ENCODE results near the gene NEDD4L. TPM values are rescaled to one million over a fixed set of nuclear protein-coding genes. Genes with fewer than 3 reads are reported as not detected.

NEDD4L gene
- total RNA-seq, 2 experiments from 2014 or later: 3.4 to 4.3 TPM

GRCh38 chr18:58056852-58057251, 12.8 kb downstream of the NEDD4L start:
- Mint-ChIP-seq H3K9me3 (ENCODE audit: insufficient read depth) (no peaks in the 10 kb centered on the region), H3K36me3 (ENCODE audit: low read depth) (no peaks in the 10 kb centered on the region), H3K4me3 (no peak overlapping the region), H3K27me3 (ENCODE audit: low read depth) (peaks cover 2% of the 10 kb centered on the region), H3K27ac (no peak overlapping the region), H3K4me1 (ENCODE audit: low read depth) (peaks cover 4% of the 10 kb centered on the region)
- ChIA-PET POLR2A (no interaction called here), CTCF (interaction anchor here (1.9 to 2.1 kb wide), 2 partner anchors 12 to 65 kb away, joined by 5 to 6 read pairs; no protein-coding TSS in a partner anchor)
- no peak for ATAC-seq
- DNase-seq: no peak

- Mint-ChIP-seq H3K4me1 (ENCODE audit: low read depth) (no peaks in the 10 kb centered on the region), H3K4me3 (no peak overlapping the region)
- CTCF ChIA-PET: interaction anchor here (1.9 kb wide), 1 partner anchor 64 kb away, joined by 5 read pairs; no protein-coding TSS in a partner anchor
Measured at GRCh38 chr18:58057291-58057965, 13.4 kb downstream of the NEDD4L start.

GRCh38 chr18:58058720-58059119, 14.7 kb downstream of the NEDD4L start:
- ChIA-PET POLR2A (no interaction called here), CTCF (no interaction called here)
- Mint-ChIP-seq H3K27ac (no peak overlapping the region), H3K27me3 (ENCODE audit: low read depth) (peaks cover 2% of the 10 kb centered on the region), H3K36me3 (ENCODE audit: low read depth) (no peaks in the 10 kb centered on the region), H3K4me3 (no peak overlapping the region), H3K4me1 (ENCODE audit: low read depth) (no peaks in the 10 kb centered on the region), H3K9me3 (ENCODE audit: insufficient read depth) (no peaks in the 10 kb centered on the region)
- no peak for ATAC-seq
- no peak for DNase-seq

More at GRCh38 chr18:58057291-58057965, 13.4 kb downstream of the NEDD4L start:
- POLR2A ChIA-PET: no interaction called here
- ATAC-seq: no peak
- Mint-ChIP-seq H3K27me3 (ENCODE audit: low read depth) (peaks cover 2% of the 10 kb centered on the region), H3K27ac (no peak overlapping the region), H3K9me3 (ENCODE audit: insufficient read depth) (no peaks in the 10 kb centered on the region), H3K36me3 (ENCODE audit: low read depth) (no peaks in the 10 kb centered on the region)
- no peak for DNase-seq

GRCh38 chr18:58060254-58060653, 16.2 kb downstream of the NEDD4L start:
- no peak overlapping the region for H3K27ac Mint-ChIP-seq
- H3K36me3 Mint-ChIP-seq (ENCODE audit: low read depth): no peaks in the 10 kb centered on the region
- no peak for ATAC-seq
- H3K9me3 Mint-ChIP-seq (ENCODE audit: insufficient read depth): no peaks in the 10 kb centered on the region
- H3K4me3 Mint-ChIP-seq: no peak overlapping the region
- no peak for DNase-seq
- no peaks in the 10 kb centered on the region for H3K4me1 Mint-ChIP-seq (ENCODE audit: low read depth)
- H3K27me3 Mint-ChIP-seq (ENCODE audit: low read depth): peaks cover 2% of the 10 kb centered on the region
- CTCF ChIA-PET: interaction anchor here (0.9 kb wide), 1 partner anchor 8 kb away, joined by 3 read pairs; no protein-coding TSS in a partner anchor
- POLR2A ChIA-PET: no interaction called here

- Mint-ChIP-seq H3K4me1 (ENCODE audit: low read depth) (no peaks in the 10 kb centered on the region), H3K27me3 (ENCODE audit: low read depth) (peaks cover 2% of the 10 kb centered on the region), H3K36me3 (ENCODE audit: low read depth) (no peaks in the 10 kb centered on the region), H3K4me3 (no peak overlapping the region), H3K27ac (no peak overlapping the region), H3K9me3 (ENCODE audit: insufficient read depth) (no peaks in the 10 kb centered on the region)
- ChIA-PET POLR2A (no interaction called here), CTCF (no interaction called here)
- DNase-seq (no peak), ATAC-seq (no peak)
Measured at GRCh38 chr18:58061349-58061748, 17.3 kb downstream of the NEDD4L start.

GRCh38 chr18:58064406-58064998, 20.5 kb downstream of the NEDD4L start:
- H3K36me3 Mint-ChIP-seq (ENCODE audit: low read depth): no peaks in the 10 kb centered on the region
- no peaks in the 10 kb centered on the region for H3K4me1 Mint-ChIP-seq (ENCODE audit: low read depth)
- H3K9me3 Mint-ChIP-seq (ENCODE audit: insufficient read depth): no peaks in the 10 kb centered on the region
- H3K4me3 Mint-ChIP-seq: no peak overlapping the region
- POLR2A ChIA-PET: no interaction called here
- H3K27ac Mint-ChIP-seq: no peak overlapping the region
- H3K27me3 Mint-ChIP-seq (ENCODE audit: low read depth): peaks cover 7% of the 10 kb centered on the region
- CTCF ChIA-PET: interaction anchor here (0.8 to 1.3 kb wide), 2 partner anchors 13 to 22 kb away, joined by 3 to 4 read pairs; no protein-coding TSS in a partner anchor
- ATAC-seq (no peak), DNase-seq (no peak)

- no peak for ATAC-seq
- H3K27ac Mint-ChIP-seq: no peak overlapping the region
- no peak for DNase-seq
- H3K9me3 Mint-ChIP-seq (ENCODE audit: insufficient read depth): no peaks in the 10 kb centered on the region
- H3K36me3 Mint-ChIP-seq (ENCODE audit: low read depth): no peaks in the 10 kb centered on the region
- H3K27me3 Mint-ChIP-seq (ENCODE audit: low read depth): peaks cover 7% of the 10 kb centered on the region
- CTCF ChIA-PET: no interaction called here
- POLR2A ChIA-PET: no interaction called here
- no peak overlapping the region for H3K4me3 Mint-ChIP-seq
- H3K4me1 Mint-ChIP-seq (ENCODE audit: low read depth): no peaks in the 10 kb centered on the region
Measured at GRCh38 chr18:58065956-58066355, 21.9 kb downstream of the NEDD4L start.

- H3K36me3 Mint-ChIP-seq (ENCODE audit: low read depth): no peaks in the 10 kb centered on the region
- H3K4me3 Mint-ChIP-seq: no peak overlapping the region
- H3K9me3 Mint-ChIP-seq (ENCODE audit: insufficient read depth): no peaks in the 10 kb centered on the region
- H3K27me3 Mint-ChIP-seq (ENCODE audit: low read depth): peaks cover 11% of the 10 kb centered on the region
- DNase-seq (no peak), ATAC-seq (no peak)
- ChIA-PET CTCF (interaction anchor here (0.8 to 2.7 kb wide), 2 partner anchors 25 to 54 kb away, joined by 3 to 8 read pairs; no protein-coding TSS in a partner anchor), POLR2A (interaction anchor here (0.8 kb wide), 1 partner anchor 16 kb away, joined by 3 read pairs; no protein-coding TSS in a partner anchor)
- no peak overlapping the region for H3K27ac Mint-ChIP-seq
- no peaks in the 10 kb centered on the region for H3K4me1 Mint-ChIP-seq (ENCODE audit: low read depth)
Measured at GRCh38 chr18:58067601-58068000, 23.6 kb downstream of the NEDD4L start.

- Mint-ChIP-seq H3K27me3 (ENCODE audit: low read depth) (peaks cover 12% of the 10 kb centered on the region), H3K4me3 (no peak overlapping the region), H3K27ac (no peak overlapping the region), H3K9me3 (ENCODE audit: insufficient read depth) (no peaks in the 10 kb centered on the region), H3K36me3 (ENCODE audit: low read depth) (no peaks in the 10 kb centered on the region), H3K4me1 (ENCODE audit: low read depth) (no peaks in the 10 kb centered on the region)
- DNase-seq: no peak
- no peak for ATAC-seq
- CTCF ChIA-PET: interaction anchor here (2.7 kb wide), 1 partner anchor 53 kb away, joined by 8 read pairs; no protein-coding TSS in a partner anchor
- POLR2A ChIA-PET: no interaction called here
Measured at GRCh38 chr18:58069099-58069498, 25.1 kb downstream of the NEDD4L start.

- POLR2A ChIA-PET: no interaction called here
- Mint-ChIP-seq H3K4me1 (ENCODE audit: low read depth) (no peaks in the 10 kb centered on the region), H3K27ac (no peak overlapping the region), H3K4me3 (no peak overlapping the region), H3K27me3 (ENCODE audit: low read depth) (peaks cover 12% of the 10 kb centered on the region), H3K36me3 (ENCODE audit: low read depth) (no peaks in the 10 kb centered on the region), H3K9me3 (ENCODE audit: insufficient read depth) (no peaks in the 10 kb centered on the region)
- DNase-seq: no peak
- CTCF ChIA-PET: no interaction called here
- ATAC-seq: no peak
Measured at GRCh38 chr18:58069721-58070292, 25.8 kb downstream of the NEDD4L start.

GRCh38 chr18:58076052-58076451, 32.0 kb downstream of the NEDD4L start:
- Mint-ChIP-seq H3K9me3 (ENCODE audit: insufficient read depth) (no peaks in the 10 kb centered on the region), H3K27ac (no peak overlapping the region), H3K36me3 (ENCODE audit: low read depth) (no peaks in the 10 kb centered on the region), H3K4me1 (ENCODE audit: low read depth) (no peaks in the 10 kb centered on the region), H3K27me3 (ENCODE audit: low read depth) (peaks cover 5% of the 10 kb centered on the region), H3K4me3 (no peak overlapping the region)
- DNase-seq (no peak), ATAC-seq (no peak)
- POLR2A ChIA-PET: no interaction called here
- CTCF ChIA-PET: no interaction called here

GRCh38 chr18:58077329-58077728, 33.3 kb downstream of the NEDD4L start:
- Mint-ChIP-seq H3K27ac (no peak overlapping the region), H3K4me1 (ENCODE audit: low read depth) (no peaks in the 10 kb centered on the region), H3K36me3 (ENCODE audit: low read depth) (no peaks in the 10 kb centered on the region), H3K4me3 (no peak overlapping the region), H3K27me3 (ENCODE audit: low read depth) (peaks cover 2% of the 10 kb centered on the region), H3K9me3 (ENCODE audit: insufficient read depth) (no peaks in the 10 kb centered on the region)
- POLR2A ChIA-PET: no interaction called here
- no peak for DNase-seq
- CTCF ChIA-PET: interaction anchor here (1.0 kb wide), 1 partner anchor 44 kb away, joined by 3 read pairs; no protein-coding TSS in a partner anchor
- ATAC-seq: no peak
